ENCODE results near the gene WDPCP. TPM values are rescaled to one million over a fixed set of nuclear protein-coding genes. Genes with fewer than 3 reads are reported as not detected.

Gene WDPCP
- total and polyA plus RNA-seq, 7 donors = 0.60 to 35.5 (median 14.0) TPM

DNA sequence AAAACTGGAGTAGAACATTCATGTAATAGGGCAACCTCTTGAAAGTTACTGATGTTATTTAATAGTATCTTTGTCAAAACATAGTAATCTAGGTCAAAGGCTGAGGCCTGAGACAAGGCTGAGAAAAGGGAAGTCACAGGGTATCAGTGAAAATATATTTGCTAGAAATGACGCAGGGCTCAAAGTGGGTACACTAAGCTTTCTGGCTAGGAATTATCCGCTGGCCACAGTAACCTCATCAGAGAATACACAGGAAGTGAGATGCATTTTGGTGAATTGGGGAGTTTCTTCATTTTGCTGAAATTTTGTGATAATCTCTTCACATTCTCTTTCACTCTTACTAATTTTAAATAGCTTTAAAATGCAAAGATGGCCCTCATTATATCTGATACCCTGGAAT lies 330.8 kb downstream of the WDPCP start:
- DNase-seq = no peak
- Histone ChIP-seq H3K36me3 (no peaks in the 10 kb centered on the region), H3K4me1 (no peaks in the 10 kb centered on the region), H3K9me3 (no peaks in the 10 kb centered on the region), H3K27ac (no peak overlapping the region), H3K27me3 (no peaks in the 10 kb centered on the region), H3K4me3 (no peak overlapping the region)
- intact Hi-C loops (cut with DNase I) = no loop called here
- TF ChIP-seq EP300 (IDR thresholded peaks at IDR 0.05) (no peak), CTCF (IDR thresholded peaks at IDR 0.05) (no peak), POLR2AphosphoS5 (IDR thresholded peaks at IDR 0.05) (no peak), POLR2A (IDR thresholded peaks at IDR 0.05) (no peak)
- 67 to 88% methylated on average over 2 of the region's 2 CpGs for WGBS, 2 donors

GRCh38 chr2:63249161-63249560 lies 339.1 kb downstream of the WDPCP start:
- H3K4me1 ChIP-seq = no peaks in the 10 kb centered on the region
- intact Hi-C loops (cut with DNase I) = no loop called here
- H3K27me3 ChIP-seq = no peaks in the 10 kb centered on the region
- no peak overlapping the region for H3K27ac ChIP-seq
- TF ChIP-seq CTCF (IDR thresholded peaks at IDR 0.05) = no peak
- TF ChIP-seq POLR2AphosphoS5 (IDR thresholded peaks at IDR 0.05) = no peak
- TF ChIP-seq EP300 (IDR thresholded peaks at IDR 0.05) = no peak
- TF ChIP-seq POLR2A (IDR thresholded peaks at IDR 0.05) = no peak
- no peaks in the 10 kb centered on the region for H3K36me3 ChIP-seq
- WGBS, 2 donors = 84 to 90% methylated on average over 2 of the region's 2 CpGs
- DNase-seq = no peak
- H3K4me3 ChIP-seq = no peak overlapping the region
- H3K9me3 ChIP-seq = no peaks in the 10 kb centered on the region

- H3K9me3 ChIP-seq = no peaks in the 10 kb centered on the region
- no peaks in the 10 kb centered on the region for H3K4me1 ChIP-seq
- no peak for DNase-seq
- intact Hi-C loops (cut with DNase I) = no loop called here
- no peaks in the 10 kb centered on the region for H3K36me3 ChIP-seq
- 74 to 85% methylated on average over 1 of the region's 1 CpG for WGBS, 2 donors
- no peak overlapping the region for H3K27ac ChIP-seq
- no peaks in the 10 kb centered on the region for H3K27me3 ChIP-seq
- TF ChIP-seq POLR2A (IDR thresholded peaks at IDR 0.05) (no peak), POLR2AphosphoS5 (IDR thresholded peaks at IDR 0.05) (no peak), EP300 (IDR thresholded peaks at IDR 0.05) (no peak), CTCF (IDR thresholded peaks at IDR 0.05) (no peak)
- H3K4me3 ChIP-seq = no peak overlapping the region
These were observed 345.5 kb downstream of the WDPCP start for GRCh38 chr2:63242747-63243146.

DNA sequence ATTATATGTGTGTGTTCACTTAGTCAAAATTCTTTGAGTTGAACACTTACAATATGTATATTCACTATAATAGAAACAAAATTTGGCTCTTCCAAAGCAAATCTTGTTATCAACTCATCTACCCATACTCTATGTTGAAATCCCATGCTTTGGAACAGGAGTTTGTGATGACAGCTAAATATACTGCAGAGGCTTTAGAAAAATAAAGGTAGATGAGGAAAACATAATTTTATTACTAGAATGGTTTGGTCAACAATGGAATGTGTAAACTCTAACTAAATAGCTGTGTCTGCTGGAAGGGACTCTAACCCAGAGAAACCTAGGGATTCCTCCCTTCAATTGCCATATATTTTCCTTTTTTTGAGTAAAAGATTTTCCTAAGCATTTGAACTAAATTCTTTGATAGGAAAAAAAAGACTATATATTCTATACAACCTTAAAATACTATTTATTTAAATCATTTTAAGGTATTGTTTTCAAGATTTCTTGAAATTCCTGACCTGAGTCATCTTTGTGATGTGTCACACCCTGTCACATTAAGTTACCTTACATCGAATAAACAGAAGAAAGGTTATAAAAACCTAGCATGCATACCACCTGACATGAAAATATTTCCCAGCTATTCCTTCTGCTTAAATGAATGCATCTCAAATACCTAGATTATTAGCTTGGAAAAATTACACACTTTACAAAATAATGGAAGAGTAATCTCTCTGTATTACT lies 362.2 kb downstream of the WDPCP start:
- no peak for DNase-seq
- intact Hi-C loops (cut with DNase I) = no loop called here
- Histone ChIP-seq H3K4me3 (no peak overlapping the region), H3K4me1 (no peaks in the 10 kb centered on the region), H3K36me3 (no peaks in the 10 kb centered on the region), H3K9me3 (no peaks in the 10 kb centered on the region), H3K27ac (no peak overlapping the region), H3K27me3 (no peaks in the 10 kb centered on the region)
- 47 to 82% methylated on average over 1 of the region's 1 CpG for WGBS, 2 donors
- TF ChIP-seq POLR2AphosphoS5 (IDR thresholded peaks at IDR 0.05) (no peak), CTCF (IDR thresholded peaks at IDR 0.05) (no peak), EP300 (IDR thresholded peaks at IDR 0.05) (no peak), POLR2A (IDR thresholded peaks at IDR 0.05) (no peak)
